HG03439 (cell line): ENCODE data around the gene IGSF1.

Source experiments
- ATAC-seq: cut with Tn5 transposase; IDR thresholded peaks from one replicate; pipeline ENCODE4 v1.9.1; 2021; ENCODE audit warnings: mild to moderate bottlenecking, moderate library complexity; ENCODE audit not compliant: unreplicated experiment

IGSF1 gene, protein sequence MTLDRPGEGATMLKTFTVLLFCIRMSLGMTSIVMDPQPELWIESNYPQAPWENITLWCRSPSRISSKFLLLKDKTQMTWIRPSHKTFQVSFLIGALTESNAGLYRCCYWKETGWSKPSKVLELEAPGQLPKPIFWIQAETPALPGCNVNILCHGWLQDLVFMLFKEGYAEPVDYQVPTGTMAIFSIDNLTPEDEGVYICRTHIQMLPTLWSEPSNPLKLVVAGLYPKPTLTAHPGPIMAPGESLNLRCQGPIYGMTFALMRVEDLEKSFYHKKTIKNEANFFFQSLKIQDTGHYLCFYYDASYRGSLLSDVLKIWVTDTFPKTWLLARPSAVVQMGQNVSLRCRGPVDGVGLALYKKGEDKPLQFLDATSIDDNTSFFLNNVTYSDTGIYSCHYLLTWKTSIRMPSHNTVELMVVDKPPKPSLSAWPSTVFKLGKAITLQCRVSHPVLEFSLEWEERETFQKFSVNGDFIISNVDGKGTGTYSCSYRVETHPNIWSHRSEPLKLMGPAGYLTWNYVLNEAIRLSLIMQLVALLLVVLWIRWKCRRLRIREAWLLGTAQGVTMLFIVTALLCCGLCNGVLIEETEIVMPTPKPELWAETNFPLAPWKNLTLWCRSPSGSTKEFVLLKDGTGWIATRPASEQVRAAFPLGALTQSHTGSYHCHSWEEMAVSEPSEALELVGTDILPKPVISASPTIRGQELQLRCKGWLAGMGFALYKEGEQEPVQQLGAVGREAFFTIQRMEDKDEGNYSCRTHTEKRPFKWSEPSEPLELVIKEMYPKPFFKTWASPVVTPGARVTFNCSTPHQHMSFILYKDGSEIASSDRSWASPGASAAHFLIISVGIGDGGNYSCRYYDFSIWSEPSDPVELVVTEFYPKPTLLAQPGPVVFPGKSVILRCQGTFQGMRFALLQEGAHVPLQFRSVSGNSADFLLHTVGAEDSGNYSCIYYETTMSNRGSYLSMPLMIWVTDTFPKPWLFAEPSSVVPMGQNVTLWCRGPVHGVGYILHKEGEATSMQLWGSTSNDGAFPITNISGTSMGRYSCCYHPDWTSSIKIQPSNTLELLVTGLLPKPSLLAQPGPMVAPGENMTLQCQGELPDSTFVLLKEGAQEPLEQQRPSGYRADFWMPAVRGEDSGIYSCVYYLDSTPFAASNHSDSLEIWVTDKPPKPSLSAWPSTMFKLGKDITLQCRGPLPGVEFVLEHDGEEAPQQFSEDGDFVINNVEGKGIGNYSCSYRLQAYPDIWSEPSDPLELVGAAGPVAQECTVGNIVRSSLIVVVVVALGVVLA (N-terminal part only)

DNA sequence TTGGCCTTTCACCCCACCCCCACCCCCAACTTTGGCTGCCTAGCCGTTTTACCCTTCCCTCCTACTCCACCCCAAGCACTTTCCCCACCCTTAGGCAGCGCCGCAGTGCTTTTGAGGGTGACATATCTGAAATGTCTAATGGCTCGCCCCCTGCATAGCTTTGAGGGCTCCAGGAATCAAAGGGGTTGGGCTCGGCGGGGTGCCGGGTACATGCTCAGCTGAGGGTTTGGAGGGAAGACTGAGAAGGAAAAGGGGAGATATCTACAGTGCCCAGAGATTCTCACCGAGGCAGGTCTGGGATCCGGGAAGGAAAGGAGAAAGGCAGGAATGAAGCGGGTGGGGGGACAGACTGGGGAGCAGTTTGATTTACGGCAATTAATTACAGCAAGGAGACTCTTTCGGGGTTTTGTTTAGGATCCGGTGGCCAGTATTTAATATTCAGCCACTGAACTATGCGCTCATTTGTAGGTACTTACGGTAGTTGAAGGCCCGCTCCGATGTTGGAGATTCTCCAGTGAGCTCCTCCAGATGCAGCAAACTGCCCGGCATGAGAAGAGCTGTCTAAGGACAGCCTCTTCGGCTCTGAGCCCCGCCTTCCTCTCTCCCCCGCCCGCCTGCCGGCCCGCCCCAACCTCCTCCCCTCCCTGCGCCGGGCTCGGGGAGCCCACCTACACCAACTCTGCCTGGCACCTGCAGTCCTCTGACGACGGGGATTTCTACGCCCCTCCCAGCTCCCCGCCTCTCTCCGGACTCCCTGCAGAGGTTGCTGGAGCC, at the start of gene IGSF1:
TSS of gene IGSF1 (minus strand) at position 569 of the 774 bp plus-strand sequence. CDS start 2,632 bp downstream, outside the sequence.
- ATAC-seq, result no peak

DNA sequence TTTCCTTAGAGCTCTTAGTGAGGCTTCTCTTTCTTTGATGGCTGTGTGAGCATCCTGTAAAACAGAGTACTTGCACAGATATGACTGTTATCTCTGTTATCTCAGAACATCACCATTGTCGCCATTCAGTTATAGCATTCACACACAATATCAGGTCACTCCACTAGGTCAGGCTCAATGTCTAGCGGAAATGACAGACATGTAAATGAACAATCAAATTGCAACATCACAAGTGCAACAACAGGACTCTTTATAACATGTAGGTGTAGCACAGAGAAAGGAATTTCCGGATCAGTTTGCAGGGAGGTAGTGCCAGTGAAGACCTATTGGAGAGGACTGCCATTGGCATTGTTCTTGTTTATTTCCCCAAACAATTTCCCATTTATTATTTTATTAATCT, 43.2 kb upstream of the IGSF1 start:
- ATAC-seq, result no peak

DNA sequence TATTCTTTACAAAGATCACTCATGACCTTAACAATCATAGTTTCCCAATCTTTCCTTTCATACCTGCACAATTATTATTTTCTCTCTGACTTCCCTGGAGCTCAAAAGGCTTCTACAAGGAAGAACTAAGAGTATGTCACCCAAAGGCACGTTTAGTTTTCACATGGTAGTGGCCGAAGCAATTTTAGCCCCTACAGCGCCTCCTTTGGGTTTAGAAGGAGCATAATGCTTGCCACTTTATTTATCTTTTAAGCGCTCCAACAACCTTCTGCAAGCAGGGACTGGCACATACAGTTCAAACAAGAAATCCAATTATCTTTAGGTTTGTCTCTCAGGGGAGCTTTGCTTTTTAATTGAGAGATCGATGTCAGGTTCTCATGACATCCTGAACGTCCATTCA, 42.0 kb upstream of the IGSF1 start:
- ATAC-seq, result no peak

DNA sequence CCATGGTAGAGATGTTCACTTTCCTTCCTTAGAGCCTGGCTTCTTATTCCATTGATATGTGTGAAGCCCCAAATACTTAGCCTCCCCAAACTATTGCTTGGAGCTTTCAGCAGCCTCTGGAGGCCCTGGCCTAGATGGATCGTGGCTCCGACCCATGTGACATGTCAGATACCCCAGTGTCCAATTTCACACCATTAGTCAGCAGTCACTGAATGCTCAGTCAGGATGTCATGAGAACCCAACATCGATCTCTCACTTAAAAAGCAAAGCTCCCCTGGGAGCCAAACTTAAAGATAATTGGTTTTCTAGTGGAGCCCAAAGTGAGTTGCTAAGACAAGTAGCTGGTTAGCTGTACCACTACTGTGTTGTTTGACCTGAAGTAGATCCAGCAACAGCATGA, 41.6 kb upstream of the IGSF1 start:
- no peak for ATAC-seq

DNA sequence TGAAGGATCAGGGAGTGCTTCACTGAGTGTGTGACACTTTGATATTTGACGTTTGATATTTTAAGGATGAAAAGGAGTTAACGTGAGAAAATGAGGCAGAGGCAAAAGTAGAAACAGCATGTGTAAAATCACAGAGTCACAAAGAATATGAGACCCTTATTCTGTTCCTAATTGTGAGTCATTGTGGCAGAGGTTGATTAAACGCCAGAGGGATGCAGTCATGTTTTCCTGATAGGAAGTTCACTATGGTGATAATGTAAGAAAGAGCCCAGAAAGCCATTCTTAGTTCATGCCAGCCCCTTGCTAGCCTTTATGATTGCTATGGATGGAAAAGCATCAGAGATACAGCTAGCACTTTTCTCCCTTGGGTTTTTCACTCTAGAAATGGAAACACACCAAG, 33.5 kb upstream of the IGSF1 start:
- no peak for ATAC-seq

DNA sequence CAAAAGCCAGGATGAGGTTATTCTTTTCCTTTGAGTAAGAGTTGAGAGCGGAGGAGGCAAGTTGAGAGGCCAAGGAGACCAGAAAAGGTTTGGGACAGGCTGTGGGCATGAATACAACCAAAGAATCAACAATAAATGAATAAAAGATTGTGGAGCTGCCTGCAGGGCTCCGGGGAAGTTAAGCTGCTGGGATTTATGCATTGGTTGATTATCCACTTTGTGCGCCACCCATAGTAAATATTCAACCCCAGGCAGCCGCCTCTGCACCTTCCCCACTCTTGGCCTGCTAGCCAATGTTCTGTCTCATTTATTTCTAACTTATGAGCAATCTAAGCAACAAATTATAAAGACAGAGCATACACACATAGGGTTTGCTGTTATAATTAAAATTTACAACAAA, 28.2 kb upstream of the IGSF1 start:
- ATAC-seq, result no peak

DNA sequence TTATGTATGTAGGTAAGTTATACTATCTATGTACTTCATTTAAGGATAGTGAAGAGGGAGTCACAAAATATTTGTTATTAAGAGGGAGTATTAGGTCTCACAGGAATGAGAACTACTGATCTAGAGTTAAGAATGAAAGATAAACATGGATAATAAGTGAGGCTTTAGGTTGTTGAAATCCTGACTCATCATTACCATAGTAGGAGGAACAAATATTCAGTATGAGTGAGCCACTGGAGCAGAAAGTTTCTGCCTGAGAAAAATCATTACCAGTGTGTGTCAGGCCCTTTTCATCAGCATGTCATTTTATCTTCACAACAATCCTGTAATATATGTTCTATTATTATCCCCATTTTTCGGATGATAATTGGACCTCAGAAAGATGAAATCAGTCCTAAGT, 27.2 kb upstream of the IGSF1 start:
- ATAC-seq, result no peak

DNA sequence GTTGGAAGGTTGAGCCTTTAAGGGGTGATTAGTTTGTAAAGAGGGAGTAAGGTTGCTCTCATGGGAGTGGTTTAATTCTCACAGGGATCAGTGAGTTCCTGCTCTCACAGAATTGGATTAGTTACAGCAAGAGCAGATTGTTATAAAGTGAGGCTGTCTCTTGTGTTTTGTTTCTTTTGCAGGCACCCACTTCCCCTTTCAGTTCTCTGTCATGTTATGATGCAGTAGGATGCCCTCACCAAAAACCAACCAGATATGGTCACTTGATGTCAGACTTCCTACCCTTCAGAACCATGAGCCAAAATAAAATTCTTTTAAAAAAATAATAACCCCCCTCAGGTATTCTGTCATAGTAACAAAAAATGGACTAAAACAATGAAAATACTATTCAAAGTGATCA, 19.9 kb upstream of the IGSF1 start:
- ATAC-seq, result no peak

DNA sequence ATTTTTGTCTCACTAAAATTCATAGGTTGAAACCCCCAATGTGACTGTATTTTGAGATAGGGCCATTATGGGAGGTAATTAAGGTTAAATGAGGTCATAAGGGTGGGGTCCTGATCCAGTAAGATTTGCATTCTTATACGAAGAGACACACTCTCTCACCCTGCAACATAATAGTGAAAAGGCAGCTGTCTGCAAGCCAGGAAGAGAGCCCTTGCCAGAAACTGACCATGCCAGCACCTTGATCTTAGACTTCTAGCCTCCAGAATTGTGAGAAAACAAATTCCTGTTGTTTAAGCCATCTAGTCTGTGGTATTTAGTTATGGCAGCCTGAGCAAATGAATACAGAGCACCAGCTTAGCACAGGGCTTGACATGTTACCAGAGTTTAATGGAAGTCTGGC, 17.5 kb upstream of the IGSF1 start:
- no peak for ATAC-seq

DNA sequence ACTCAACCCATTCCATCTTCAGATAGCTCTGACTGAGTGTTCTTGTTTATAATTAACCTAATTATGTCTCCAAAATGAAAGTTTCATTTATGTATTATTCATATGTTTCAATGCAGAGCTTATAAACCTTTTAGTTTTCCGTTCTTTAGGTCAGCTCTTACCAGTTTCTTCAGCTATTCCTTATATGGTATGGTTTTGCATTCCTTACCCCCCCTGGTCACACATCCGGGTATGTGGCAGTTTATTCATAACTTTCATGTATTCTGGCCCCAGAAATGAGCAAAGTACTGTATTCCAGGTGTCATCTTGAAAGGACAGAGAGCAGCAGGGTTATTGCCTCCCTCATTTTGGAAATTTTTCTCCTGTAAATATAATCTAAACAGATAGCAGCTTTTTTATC, 16.8 kb upstream of the IGSF1 start:
- no peak for ATAC-seq

DNA sequence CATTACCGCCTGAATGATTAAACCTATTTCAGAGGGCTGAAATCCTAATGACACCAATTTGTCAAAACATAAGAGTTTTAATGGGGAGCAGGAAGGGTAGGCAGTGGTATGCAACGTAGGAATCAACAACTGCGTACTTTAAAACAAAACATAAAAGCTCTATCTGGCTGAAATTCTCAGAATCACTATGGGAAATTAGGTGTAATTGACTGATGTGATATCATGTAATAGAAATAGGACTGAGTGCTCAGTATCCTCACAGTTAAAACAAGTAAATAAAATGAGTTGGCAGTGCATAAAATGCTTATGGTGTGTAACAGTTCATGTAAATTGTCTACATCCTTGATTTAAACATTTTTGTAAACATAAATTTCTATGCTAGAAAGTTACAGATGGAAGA, 13.6 kb upstream of the IGSF1 start:
- no peak for ATAC-seq

DNA sequence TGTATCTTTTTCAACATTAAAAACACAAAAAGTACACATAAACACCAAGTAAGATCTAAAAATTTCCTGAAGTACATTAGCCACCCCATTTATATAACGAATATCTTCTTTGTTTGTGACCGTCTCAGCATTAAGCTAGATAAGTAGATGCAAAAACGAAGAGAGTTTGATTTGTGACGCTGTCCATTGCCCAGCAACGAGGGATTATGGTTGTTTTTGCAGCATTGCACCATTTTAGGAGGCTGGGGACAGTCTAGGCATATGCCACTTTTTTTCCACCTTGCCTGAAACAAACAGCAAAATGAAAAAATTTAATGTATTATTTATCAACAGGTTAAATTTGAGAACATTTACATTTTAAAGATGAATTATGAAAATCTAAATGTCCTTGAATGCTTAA, 12.0 kb upstream of the IGSF1 start:
- no peak for ATAC-seq

DNA sequence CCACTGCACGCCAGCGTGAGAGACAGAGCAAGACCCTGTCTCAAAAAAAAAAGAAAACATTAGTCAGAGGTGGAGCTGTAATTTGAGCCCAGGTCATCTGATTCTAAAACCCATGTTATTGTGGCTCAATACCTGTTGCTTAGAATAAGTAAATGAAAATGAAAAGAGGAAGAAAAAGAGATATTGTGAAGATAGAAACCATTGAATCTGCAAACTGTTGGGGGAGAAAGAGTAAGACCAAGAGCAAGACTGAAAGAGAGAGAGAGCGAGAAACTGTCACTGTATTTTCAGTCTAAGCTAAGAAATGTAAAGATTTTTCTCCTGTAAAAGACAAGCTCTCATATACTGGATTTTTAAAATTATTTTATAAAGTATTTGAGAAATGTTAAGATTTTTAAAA, 9.7 kb upstream of the IGSF1 start:
- ATAC-seq, result no peak

DNA sequence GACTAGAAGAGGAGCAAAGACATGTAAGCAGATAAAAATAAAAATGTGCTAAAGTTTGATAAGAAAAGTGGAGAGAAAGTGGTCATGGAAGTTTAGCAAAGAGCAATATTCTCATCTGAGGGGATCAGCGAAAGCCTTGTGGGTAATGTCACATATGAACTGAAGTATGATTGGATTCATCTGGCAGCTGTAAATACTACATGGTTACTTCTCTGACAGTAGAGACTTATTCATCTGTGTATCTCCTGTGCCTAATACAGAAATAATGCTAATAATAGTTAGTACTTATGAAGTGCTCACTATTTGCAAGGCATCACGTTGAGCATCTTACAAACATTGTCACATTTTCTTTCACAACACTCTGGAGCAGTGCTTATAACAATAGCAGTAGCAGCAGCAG, 8.9 kb upstream of the IGSF1 start:
- ATAC-seq, result no peak

DNA sequence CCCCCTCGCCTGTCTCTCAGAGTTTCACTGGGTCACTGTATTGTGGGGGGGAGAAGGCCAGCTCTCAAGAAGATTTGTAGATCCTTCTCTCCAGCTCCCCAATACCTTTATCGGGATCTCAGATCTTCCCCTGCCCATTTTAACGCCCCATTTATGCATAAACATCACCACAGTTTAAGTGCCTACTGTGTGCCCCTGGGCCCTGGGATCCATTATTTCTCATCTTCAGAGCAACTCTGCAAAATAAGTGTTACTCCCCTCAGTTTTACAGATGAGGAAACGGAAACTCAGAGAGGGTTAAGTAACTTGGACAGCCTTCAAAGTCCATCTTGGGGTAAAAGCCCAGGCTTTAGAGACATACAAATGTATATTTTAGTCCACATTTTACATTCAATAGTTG, 421 bp upstream of the IGSF1 start:
- ATAC-seq, result no peak

DNA sequence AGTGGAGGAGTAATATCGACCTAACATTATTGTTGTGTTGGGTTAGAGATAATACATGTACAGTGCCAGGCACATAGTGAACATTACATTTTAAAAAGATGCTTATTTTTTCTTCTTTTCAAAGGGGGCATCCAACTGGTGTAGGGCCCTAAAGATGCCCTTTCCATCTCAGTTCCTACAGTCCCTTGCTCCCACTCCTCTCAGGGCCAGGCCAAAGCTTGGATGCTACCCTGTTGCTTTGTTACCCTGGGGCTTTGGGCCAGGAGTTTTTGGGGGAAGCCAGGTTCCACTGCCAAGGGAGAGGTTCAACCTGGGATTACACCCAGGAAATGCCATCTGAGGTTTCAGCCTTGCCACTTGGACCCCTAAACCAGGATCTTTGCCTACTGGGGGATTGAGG, 918 bp downstream of the IGSF1 start:
- no peak for ATAC-seq

DNA sequence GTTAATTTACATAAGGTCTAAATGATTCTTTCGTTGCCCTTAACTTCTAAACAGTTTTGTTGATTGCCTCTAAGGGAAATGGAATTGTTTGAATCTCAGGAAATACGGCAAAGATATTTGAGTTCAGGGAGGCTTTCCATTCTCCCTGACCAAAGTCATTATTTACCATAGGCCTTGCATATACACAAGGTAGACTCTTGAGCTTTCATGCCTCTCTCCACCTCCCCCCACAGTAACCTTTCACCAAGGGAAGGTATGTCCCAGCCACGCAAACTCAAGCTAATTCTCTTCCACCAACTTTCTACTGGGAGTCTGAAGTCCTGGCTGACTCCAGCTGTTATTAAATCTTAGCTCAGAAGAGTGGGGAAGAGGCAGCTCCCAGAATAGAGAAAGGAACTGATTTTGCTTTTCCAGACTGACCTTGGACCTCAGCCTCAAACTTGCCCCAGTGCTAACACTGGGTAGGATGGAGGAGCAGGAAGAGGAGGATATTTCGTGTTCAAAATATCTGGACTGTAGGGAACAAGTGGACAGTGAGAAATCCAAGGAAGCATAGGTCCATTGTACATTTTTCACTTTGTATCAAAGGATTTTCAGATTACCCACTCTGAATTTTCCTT, 1.4 kb downstream of the IGSF1 start:
- ATAC-seq, result no peak

DNA sequence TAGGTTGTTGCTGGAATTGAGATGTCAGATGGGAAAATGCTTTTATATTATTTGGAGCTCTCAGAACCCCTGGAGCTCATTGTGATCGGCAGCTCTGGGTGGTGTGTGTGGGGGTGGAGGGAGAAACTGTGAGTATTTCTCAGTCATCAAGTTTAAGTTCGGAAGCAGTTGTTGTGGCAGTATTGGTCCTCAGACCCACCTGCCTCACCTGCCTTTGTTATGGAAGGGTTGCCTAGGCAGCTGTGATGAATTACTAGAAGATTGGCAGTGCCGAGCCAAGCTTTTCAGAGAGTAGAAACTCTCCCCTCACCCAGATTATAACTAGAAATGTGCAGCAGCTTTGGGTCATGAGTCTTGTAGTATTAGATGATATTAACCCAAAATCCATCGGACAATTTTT, 9.5 kb downstream of the IGSF1 start:
- no peak for ATAC-seq

DNA sequence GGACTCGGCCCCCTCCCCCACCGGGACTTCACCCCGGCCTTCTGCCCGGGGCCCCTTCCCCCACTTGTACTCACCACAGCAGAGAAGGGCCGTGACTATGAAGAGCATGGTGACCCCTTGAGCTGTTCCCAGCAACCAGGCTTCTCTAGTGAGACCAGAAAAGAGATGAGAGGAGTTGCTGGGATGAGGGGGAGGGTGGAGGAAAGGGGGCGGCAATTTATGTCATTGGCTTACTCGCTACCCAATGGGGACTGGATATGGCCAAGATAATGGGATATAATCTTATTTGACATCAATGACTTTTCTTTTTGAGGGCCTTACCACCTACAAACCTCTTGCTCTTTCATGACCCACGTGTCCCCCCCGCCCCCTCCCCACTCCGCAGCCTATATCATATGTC, 9.9 kb downstream of the IGSF1 start:
- no peak for ATAC-seq

DNA sequence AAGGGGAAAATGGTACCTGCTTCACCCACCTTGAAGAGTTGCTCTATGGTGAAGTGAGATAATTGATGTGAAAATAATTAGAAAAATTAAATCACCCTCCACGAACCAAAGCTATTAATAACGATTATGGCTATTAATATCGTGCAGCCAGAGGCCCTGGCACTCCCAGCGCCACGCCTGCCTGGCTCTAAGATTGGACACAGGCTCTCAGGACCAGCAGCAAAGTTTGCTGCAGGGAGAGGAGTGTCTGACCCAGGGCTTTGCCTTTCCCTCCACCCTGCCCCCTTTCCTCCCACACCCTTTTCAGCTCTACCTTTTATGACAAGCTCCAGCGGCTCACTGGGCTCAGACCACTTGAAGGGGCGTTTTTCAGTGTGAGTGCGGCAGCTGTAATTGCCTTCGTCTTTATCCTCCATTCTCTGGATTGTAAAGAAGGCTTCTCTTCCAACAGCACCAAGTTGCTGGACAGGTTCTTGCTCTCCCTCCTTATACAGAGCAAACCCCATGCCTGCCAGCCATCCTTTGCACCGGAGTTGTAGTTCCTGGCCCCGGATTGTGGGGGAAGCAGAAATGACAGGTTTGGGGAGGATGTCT, 11.5 kb downstream of the IGSF1 start:
- no peak for ATAC-seq
